Neural cell (in vitro differentiated cells): ENCODE measurements around the gene BLVRB. TPM values are rescaled to one million over a fixed set of nuclear protein-coding genes. Genes with fewer than 3 reads are reported as not detected.

Experiments
- H2AFZ ChIP-seq: fragments of 200-600, 300-800 bp; sonication (generic), shearing (Covaris generic); 2 replicates; pipeline ENCODE4 v1.6.0; 2014; ENCODE audit warnings: low read depth, mild to moderate bottlenecking, antibody characterized with exemption, low read length, moderate library complexity
- H3F3A ChIP-seq: fragments of 200-600 bp; shearing (Covaris generic); 2 replicates; pipeline ENCODE4 v1.6.1; 2016; ENCODE audit warnings: mild to moderate bottlenecking, moderate library complexity, mixed read lengths, antibody characterized with exemption, low read length; ENCODE audit not compliant: insufficient read depth, poor library complexity, severe bottlenecking
- H3K27ac ChIP-seq: fragments of 200-600, 300-800 bp; sonication (generic), shearing (Covaris generic); 2 replicates; pipeline ENCODE4 v1.5.1; 2014; ENCODE audit warnings: mild to moderate bottlenecking, low read length, moderate library complexity
- H3K27me3 ChIP-seq: fragments of 300-800, 200-600 bp; sonication (generic), shearing (Covaris generic); 2 replicates; pipeline ENCODE4 v1.6.0; 2014; ENCODE audit warnings: mild to moderate bottlenecking, low read depth, low read length, moderate library complexity; ENCODE audit not compliant: insufficient read depth
- H3K36me3 ChIP-seq: fragments of 300-800, 200-600 bp; sonication (generic), shearing (Covaris generic); 2 replicates; pipeline ENCODE4 v1.5.1; 2014; ENCODE audit warnings: mild to moderate bottlenecking, antibody characterized with exemption, low read length, moderate library complexity; ENCODE audit not compliant: insufficient read depth
- H3K4me2 ChIP-seq: fragments of 300-800, 200-600 bp; sonication (generic), shearing (Covaris generic); 2 replicates; pipeline ENCODE4 v1.6.0; 2014; ENCODE audit warnings: mild to moderate bottlenecking, low read length
- H3K4me3 ChIP-seq: fragments of 300-800, 200-600 bp; sonication (generic), shearing (Covaris generic); 2 replicates; pipeline ENCODE4 v1.5.1; 2014; ENCODE audit warnings: mild to moderate bottlenecking, low read length, moderate library complexity
- H3K79me2 ChIP-seq: fragments of 200-600 bp; shearing (Covaris generic); replicated peaks from 2 replicates; pipeline ENCODE4 v1.6.0; 2014; ENCODE audit warnings: mild to moderate bottlenecking, low read length, moderate library complexity; ENCODE audit not compliant: insufficient read depth
- H3K9ac ChIP-seq: fragments of 300-800, 200-600 bp; sonication (generic), shearing (Covaris generic); 2 replicates; pipeline ENCODE4 v1.6.1; 2016; ENCODE audit warnings: mild to moderate bottlenecking, low read length, mixed read lengths
- H3K9me2 ChIP-seq: fragments of 200-600 bp; shearing (Covaris generic); 2 replicates; pipeline ENCODE4 v1.6.1; 2016; ENCODE audit warnings: mild to moderate bottlenecking, low read length, mixed read lengths; ENCODE audit not compliant: insufficient read depth
- H3K9me3 ChIP-seq: fragments of 200-600, 300-800 bp; sonication (generic), shearing (Covaris generic); 2 replicates; pipeline ENCODE4 v1.6.1; 2016; ENCODE audit warnings: mild to moderate bottlenecking, mixed run types, low read length, moderate library complexity, mixed read lengths
- H4K20me1 ChIP-seq: fragments of 200-600 bp; shearing (Covaris generic); 2 replicates; pipeline ENCODE4 v1.6.1; 2016; ENCODE audit warnings: mild to moderate bottlenecking, mixed run types; ENCODE audit not compliant: insufficient read depth
- CTCF ChIP-seq: fragments of 450-650 bp; IDR thresholded peaks from 2 replicates; pipeline ENCODE4 v1.5.1; 2014; ENCODE audit warnings: antibody characterized with exemption, mild to moderate bottlenecking, moderate library complexity; ENCODE audit not compliant: poor library complexity, severe bottlenecking
- EP300 ChIP-seq: fragments of 450-650 bp; conservative IDR thresholded peaks from 2 replicates; pipeline ENCODE4 v1.6.1; 2014; ENCODE audit warnings: antibody characterized with exemption, mild to moderate bottlenecking, moderate library complexity; ENCODE audit not compliant: poor library complexity, severe bottlenecking
- EZH2 ChIP-seq: fragments of 200-600, 300-800 bp; shearing (Covaris generic), sonication (generic); IDR thresholded peaks from 2 replicates; pipeline ENCODE4 v1.6.1; 2014; ENCODE audit warnings: antibody characterized with exemption, low read length, borderline replicate concordance, mild to moderate bottlenecking; ENCODE audit not compliant: insufficient read depth, poor library complexity, severe bottlenecking
- MXI1 ChIP-seq: fragments of 450-650 bp; conservative IDR thresholded peaks from 2 replicates; pipeline ENCODE4 v1.6.1; 2014; ENCODE audit warnings: antibody characterized with exemption, mild to moderate bottlenecking; ENCODE audit not compliant: poor library complexity, severe bottlenecking
- POLR2AphosphoS5 ChIP-seq: IDR thresholded peaks from 2 replicates; pipeline ENCODE4 v1.6.1; 2012
- RAD21 ChIP-seq: fragments of 450-650 bp; conservative IDR thresholded peaks from 2 replicates; pipeline ENCODE4 v1.6.1; 2014; ENCODE audit warnings: antibody characterized with exemption, mild to moderate bottlenecking, moderate library complexity
- SMC3 ChIP-seq: fragments of 450-650 bp; conservative IDR thresholded peaks from 2 replicates; pipeline ENCODE4 v1.6.1; 2014; ENCODE audit warnings: antibody characterized with exemption, mild to moderate bottlenecking, moderate library complexity; ENCODE audit not compliant: poor library complexity
- TAF1 ChIP-seq: IDR thresholded peaks from 2 replicates; pipeline ENCODE4 v1.6.1; 2012; ENCODE audit warnings: low read depth
- polyA plus RNA-seq: library from polyadenylated mRNA; depleted of rRNA; stranded (reverse); fragments of >200 nt; gene quantifications from 2 replicates; pipeline ENCODE4 v1.2.3, GENCODE V29; 2014
- TF ChIP-seq, protein P1 (sequence below): IDR thresholded peaks from 2 replicates; pipeline ENCODE4 v1.6.1; 2012; ENCODE audit warnings: borderline replicate concordance

Gene BLVRB
- polyA plus RNA-seq, 1 donor from 2014 or later = 9.9 TPM

DNA sequence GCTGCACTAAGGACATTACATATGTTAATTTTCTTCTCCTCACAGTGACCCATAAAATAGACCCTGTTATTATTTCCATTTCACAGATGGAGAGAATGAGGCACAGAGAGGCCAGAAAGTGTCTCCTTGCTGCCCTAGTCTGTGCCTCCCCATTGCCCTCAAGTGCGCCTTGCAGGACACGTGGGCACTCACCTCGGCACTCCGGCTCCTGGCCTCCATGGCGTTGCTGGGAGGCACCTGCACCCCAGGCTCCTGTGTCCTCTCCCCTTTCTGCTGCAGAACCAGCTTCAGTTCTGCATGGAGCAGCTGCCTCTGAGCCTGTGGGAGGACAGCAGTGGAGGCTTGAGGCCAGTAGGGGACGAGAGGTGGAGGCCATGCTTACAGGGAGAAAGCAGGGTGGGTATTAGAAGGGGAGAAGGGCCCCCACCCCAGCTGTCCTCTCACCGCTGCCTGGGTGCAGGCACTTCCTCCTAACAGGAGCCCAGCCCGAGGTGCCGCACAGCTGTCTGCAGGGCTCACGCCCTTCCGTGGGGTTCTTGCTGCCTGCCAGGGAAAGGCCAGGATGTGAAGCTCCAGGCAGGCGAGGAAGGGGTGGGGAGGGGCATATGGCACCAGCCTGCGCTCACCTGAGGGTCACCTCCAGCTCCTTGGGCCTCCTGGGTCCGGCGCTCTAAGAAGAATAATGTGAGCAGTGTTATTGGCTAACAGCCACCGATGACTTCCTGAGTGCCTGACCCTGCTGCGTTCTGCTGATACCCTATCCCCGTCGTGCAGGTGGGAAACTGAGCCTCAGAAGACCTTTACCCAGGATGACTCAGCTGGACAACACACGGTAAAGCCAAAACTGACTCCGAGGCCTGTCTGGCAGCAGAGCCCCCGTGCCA lies 57.6 kb downstream of the BLVRB start:
- no peak overlapping the region for H3K27ac ChIP-seq
- H3K79me2 ChIP-seq = no peaks in the 10 kb centered on the region
- no peaks in the 10 kb centered on the region for H3K9me2 ChIP-seq
- peaks cover 7% of the 10 kb centered on the region for H3K27me3 ChIP-seq
- no peaks in the 10 kb centered on the region for H3K36me3 ChIP-seq
- TF ChIP-seq TAF1 (no peak), EP300 (no peak), SMC3 (no peak), CTCF (no peak), MXI1 (no peak), EZH2 (no peak), POLR2AphosphoS5 (no peak), RAD21 (no peak)
- TF ChIP-seq, protein P1, sequence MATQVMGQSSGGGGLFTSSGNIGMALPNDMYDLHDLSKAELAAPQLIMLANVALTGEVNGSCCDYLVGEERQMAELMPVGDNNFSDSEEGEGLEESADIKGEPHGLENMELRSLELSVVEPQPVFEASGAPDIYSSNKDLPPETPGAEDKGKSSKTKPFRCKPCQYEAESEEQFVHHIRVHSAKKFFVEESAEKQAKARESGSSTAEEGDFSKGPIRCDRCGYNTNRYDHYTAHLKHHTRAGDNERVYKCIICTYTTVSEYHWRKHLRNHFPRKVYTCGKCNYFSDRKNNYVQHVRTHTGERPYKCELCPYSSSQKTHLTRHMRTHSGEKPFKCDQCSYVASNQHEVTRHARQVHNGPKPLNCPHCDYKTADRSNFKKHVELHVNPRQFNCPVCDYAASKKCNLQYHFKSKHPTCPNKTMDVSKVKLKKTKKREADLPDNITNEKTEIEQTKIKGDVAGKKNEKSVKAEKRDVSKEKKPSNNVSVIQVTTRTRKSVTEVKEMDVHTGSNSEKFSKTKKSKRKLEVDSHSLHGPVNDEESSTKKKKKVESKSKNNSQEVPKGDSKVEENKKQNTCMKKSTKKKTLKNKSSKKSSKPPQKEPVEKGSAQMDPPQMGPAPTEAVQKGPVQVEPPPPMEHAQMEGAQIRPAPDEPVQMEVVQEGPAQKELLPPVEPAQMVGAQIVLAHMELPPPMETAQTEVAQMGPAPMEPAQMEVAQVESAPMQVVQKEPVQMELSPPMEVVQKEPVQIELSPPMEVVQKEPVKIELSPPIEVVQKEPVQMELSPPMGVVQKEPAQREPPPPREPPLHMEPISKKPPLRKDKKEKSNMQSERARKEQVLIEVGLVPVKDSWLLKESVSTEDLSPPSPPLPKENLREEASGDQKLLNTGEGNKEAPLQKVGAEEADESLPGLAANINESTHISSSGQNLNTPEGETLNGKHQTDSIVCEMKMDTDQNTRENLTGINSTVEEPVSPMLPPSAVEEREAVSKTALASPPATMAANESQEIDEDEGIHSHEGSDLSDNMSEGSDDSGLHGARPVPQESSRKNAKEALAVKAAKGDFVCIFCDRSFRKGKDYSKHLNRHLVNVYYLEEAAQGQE = no peak
- no peak overlapping the region for H2AFZ ChIP-seq
- no peak overlapping the region for H3K9ac ChIP-seq
- no peaks in the 10 kb centered on the region for H4K20me1 ChIP-seq
- no peaks in the 10 kb centered on the region for H3K9me3 ChIP-seq
- H3F3A ChIP-seq = no peaks in the 10 kb centered on the region
- H3K4me2 ChIP-seq = no peak overlapping the region
- H3K4me3 ChIP-seq = no peak overlapping the region

DNA sequence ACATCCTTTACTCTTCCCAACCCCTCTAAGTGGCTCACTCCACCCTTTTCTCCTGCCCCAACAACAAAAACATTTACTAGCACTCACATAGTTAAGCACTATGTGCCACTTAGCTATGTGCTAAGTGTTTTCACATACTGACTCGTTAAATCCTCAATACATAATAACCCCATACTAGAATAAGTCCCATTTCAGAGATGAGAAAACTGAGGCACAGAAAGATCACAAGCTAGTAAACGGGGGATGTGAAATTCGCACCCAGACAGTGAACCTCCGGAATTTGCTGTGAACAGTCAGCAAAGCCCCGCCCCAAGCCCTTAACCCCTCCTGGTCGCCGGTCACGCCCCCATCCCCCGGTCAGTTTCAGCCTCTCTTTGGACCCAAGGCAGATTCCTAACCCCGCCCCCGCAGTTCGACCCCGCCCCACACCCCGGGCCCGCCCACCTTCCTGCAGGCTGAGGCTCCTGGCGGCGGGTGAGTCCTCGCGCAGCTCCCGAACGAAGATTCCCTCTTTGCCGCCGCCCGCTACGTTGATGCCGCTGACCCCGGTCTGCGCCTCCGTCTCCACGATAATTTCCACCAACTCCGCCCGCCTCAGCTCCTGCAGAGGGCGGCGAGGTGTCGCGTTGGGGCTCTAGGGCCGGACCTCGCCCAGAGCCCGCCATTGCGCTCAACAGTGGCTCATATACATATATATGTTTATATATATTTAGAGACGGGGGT lies 62.1 kb downstream of the BLVRB start:
- Histone ChIP-seq H3K27me3 (peaks cover 7% of the 10 kb centered on the region), H3K27ac (no peak overlapping the region), H2AFZ (no peak overlapping the region), H3K9me2 (no peaks in the 10 kb centered on the region), H4K20me1 (no peaks in the 10 kb centered on the region), H3K9me3 (no peaks in the 10 kb centered on the region), H3K4me3 (peak overlapping the region; percentile 58), H3K36me3 (no peaks in the 10 kb centered on the region), H3F3A (no peaks in the 10 kb centered on the region), H3K79me2 (no peaks in the 10 kb centered on the region), H3K4me2 (no peak overlapping the region), H3K9ac (no peak overlapping the region)
- TF ChIP-seq MXI1 = no peak
- no peak for TF ChIP-seq TAF1
- no peak for TF ChIP-seq CTCF
- no peak for TF ChIP-seq SMC3
- no peak for TF ChIP-seq EZH2
- TF ChIP-seq, protein P1 = no peak
- no peak for TF ChIP-seq RAD21
- no peak for TF ChIP-seq POLR2AphosphoS5
- TF ChIP-seq EP300 = no peak
